T-cell (primary cell): ENCODE results near the gene ARHGAP6. TPM values are rescaled to one million over a fixed set of nuclear protein-coding genes. Genes with fewer than 3 reads are reported as not detected.

Experiments
- ATAC-seq, 4 experiments: fragments of 200-7000 bp in 3 of 4; fragments of 150-1000 bp in 1 of 4; cut with Tn5 transposase; replicated peaks in 1 of 4; 1 replicate in 3 of 4; 2 replicates in 1 of 4; pipeline ENCODE4 v1.10.0; 2021; ENCODE audit warnings: moderate library complexity in 3 of 4, mild to moderate bottlenecking in 2 of 4, moderate number of reproducible peaks in 1 of 4
- CTCF ChIA-PET, 2 donors: fragments of 300-600 bp; sonication (Branson Sonifier 250); formaldehyde crosslinking; loops; one replicate each; lab custom pipeline; 2022; ENCODE audit warnings: antibody characterized with exemption in 2 of 2; lab: Charles Lee
- POLR2A ChIA-PET, 2 donors: fragments of 300-600 bp; sonication (Branson Sonifier 250); formaldehyde crosslinking; loops; one replicate each; lab custom pipeline; 2022; ENCODE audit warnings: antibody characterized with exemption in 2 of 2; lab: Charles Lee
- DNase-seq, 35 experiments: peaks; one replicate each; pipeline versions ENCODE4 v3.0.0 to v3.0.0-alpha.2; 2013 to 2023
- H3K27ac ChIP-seq: one replicate; pipeline ENCODE4 v1.5.1; 2013; ENCODE audit warnings: low read length
- H3K27me3 ChIP-seq, 2 experiments: replicated peaks in 1 of 2; 1 replicate in 1 of 2; 2 replicates in 1 of 2; pipeline versions ENCODE4 v1.6.1 to v1.7.0; 2013; ENCODE audit warnings: low read length in 1 of 2, mixed read lengths in 1 of 2; ENCODE audit not compliant: control insufficient read depth in 2 of 2, insufficient read depth in 2 of 2; ENCODE audit errors: extremely low read depth in 1 of 2
- H3K36me3 ChIP-seq, 2 donors: 1 replicate in 1 of 2; 2 replicates in 1 of 2; pipeline versions ENCODE4 v1.6.1 to v1.7.0; 2013; ENCODE audit warnings: low read length in 1 of 2; ENCODE audit not compliant: control insufficient read depth in 2 of 2, insufficient read depth in 1 of 2; ENCODE audit errors: extremely low read depth in 1 of 2
- H3K4me1 ChIP-seq, 2 experiments: 1 replicate in 1 of 2; 2 replicates in 1 of 2; pipeline versions ENCODE4 v1.6.1 to v1.7.0; 2013; ENCODE audit warnings: low read length in 2 of 2, mixed read lengths in 1 of 2; ENCODE audit not compliant: insufficient read depth in 2 of 2, control insufficient read depth in 1 of 2; ENCODE audit errors: extremely low read depth in 1 of 2
- H3K4me3 ChIP-seq, 2 donors: 1 replicate in 1 of 2; 2 replicates in 1 of 2; pipeline versions ENCODE4 v1.5.1 to v1.7.0; 2013; ENCODE audit warnings: mild to moderate bottlenecking in 2 of 2, low read length in 1 of 2, moderate library complexity in 1 of 2; ENCODE audit not compliant: control insufficient read depth in 1 of 2; ENCODE audit errors: extremely low read depth in 1 of 2
- H3K9me3 ChIP-seq: 2 replicates; pipeline ENCODE4 v1.7.0; 2013
- H3K27ac Mint-ChIP-seq, 2 donors: one replicate each; pipeline ENCODE4 v1.8.0; 2020 to 2021; ENCODE audit warnings: mild to moderate bottlenecking in 2 of 2, mixed read lengths in 2 of 2
- H3K27me3 Mint-ChIP-seq, 2 donors: one replicate each; pipeline ENCODE4 v1.8.0; 2021 to 2022; ENCODE audit warnings: mixed read lengths in 2 of 2
- H3K36me3 Mint-ChIP-seq: one replicate; pipeline ENCODE4 v1.8.0; 2021; ENCODE audit warnings: mixed read lengths
- H3K4me1 Mint-ChIP-seq, 3 donors: one replicate each; pipeline ENCODE4 v1.8.0; 2020 to 2022; ENCODE audit warnings: mixed read lengths in 3 of 3, mild to moderate bottlenecking in 1 of 3
- H3K4me3 Mint-ChIP-seq, 3 donors: one replicate each; pipeline ENCODE4 v1.8.0; 2020 to 2022; ENCODE audit warnings: mild to moderate bottlenecking in 3 of 3, mixed read lengths in 3 of 3, moderate library complexity in 3 of 3
- H3K9me3 Mint-ChIP-seq, 3 donors: one replicate each; pipeline ENCODE4 v1.8.0; 2020 to 2022; ENCODE audit warnings: mixed read lengths in 3 of 3
- WGBS: methylation state at CpG from one replicate; pipeline ENCODE4 v1.1.5; 2013; ENCODE audit warnings: missing lambda C conversion rate; ENCODE audit not compliant: insufficient coverage; 5-methylcytosine and 5-hydroxymethylcytosine counted together
- total RNA-seq, 35 experiments: library from RNA in 6 of 35; stranded (reverse) in 6 of 35; fragments of 120-200 nt in 1 of 35; gene quantifications; one replicate each; pipeline versions ENCODE4 v1.2.1 to v1.2.4 and lab custom pipeline; 2013 to 2026

Gene ARHGAP6
- total RNA-seq, 5 donors from 2014 or later (not counting 1 experiment from before 2014, with no cell fraction given) = 0.09 to 0.13 (median 0.12) TPM; not detected in 2

DNA sequence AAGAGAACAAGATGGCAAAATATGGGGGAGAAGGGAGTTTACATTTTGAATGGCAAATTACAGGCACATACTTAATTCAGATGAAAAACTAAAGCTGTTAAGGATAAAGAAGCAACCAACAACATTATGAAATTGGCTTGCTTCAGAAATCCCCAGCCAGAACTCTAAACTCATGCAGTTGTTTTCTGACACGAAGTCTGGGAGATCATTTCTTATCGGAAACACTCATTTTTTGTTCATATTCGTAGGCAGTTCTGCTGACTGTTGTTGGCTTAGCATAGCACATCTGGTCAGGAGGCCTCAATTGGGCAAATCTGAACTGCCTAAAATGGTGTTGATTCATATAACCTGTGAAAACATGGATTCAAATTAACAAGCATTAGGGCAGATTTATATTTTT is 33.0 kb upstream of the ARHGAP6 start:
- Mint-ChIP-seq H3K27me3 (peaks cover 7 to 24% of the 10 kb centered on the region in 2 donors), H3K27ac (no peak overlapping the region), H3K36me3 (no peaks in the 10 kb centered on the region), H3K4me1 (no peaks in the 10 kb centered on the region), H3K4me3 (no peak overlapping the region), H3K9me3 (no peaks in the 10 kb centered on the region)
- ATAC-seq (no peak), DNase-seq (no peak)
- Histone ChIP-seq H3K27ac (no peak overlapping the region), H3K4me3 (no peak overlapping the region), H3K27me3 (peaks cover 0 to under 1% of the 10 kb centered on the region in 2 experiments), H3K9me3 (no peaks in the 10 kb centered on the region), H3K36me3 (no peaks in the 10 kb centered on the region), H3K4me1 (no peaks in the 10 kb centered on the region)
- 100% methylated on average over 2 of the region's 3 CpGs for WGBS
- POLR2A ChIA-PET = interaction anchor here in 1 of 2 donors (0.6 kb wide), 1 partner anchor 41 kb away, joined by 3 read pairs; no protein-coding TSS in a partner anchor
- CTCF ChIA-PET = no interaction called here

DNA sequence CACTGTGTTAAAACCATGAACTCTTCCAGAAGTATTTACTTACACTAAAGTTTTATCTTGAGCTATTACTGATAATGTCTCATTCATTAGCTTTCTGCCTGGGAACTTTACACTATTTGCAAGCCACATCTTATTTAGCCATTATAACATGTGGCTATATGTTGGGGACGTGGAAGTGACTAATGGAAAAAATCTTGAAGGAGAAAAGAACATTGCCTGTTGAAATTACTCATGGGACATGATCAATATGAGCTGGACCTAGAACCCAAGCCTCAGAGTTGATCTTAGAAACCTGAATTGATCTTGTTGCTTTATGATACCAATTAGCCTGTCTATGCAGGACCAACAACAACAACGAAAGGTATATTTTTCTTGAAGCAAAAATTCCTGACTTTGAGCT is 22.5 kb upstream of the ARHGAP6 start:
- H3K36me3 ChIP-seq = no peaks in the 10 kb centered on the region
- Mint-ChIP-seq H3K27ac (no peak overlapping the region), H3K9me3 (no peaks in the 10 kb centered on the region), H3K4me1 (no peaks in the 10 kb centered on the region), H3K4me3 (no peak overlapping the region), H3K36me3 (no peaks in the 10 kb centered on the region), H3K27me3 (peaks cover 4 to 34% of the 10 kb centered on the region in 2 donors)
- no peaks in the 10 kb centered on the region for H3K9me3 ChIP-seq
- H3K27me3 ChIP-seq = no peaks in the 10 kb centered on the region
- H3K4me1 ChIP-seq = no peaks in the 10 kb centered on the region
- WGBS = no CpG with 5 or more reads among the region's 2 CpGs
- POLR2A ChIA-PET = no interaction called here
- DNase-seq = no peak
- ATAC-seq = no peak
- CTCF ChIA-PET = no interaction called here
- no peak overlapping the region for H3K4me3 ChIP-seq
- H3K27ac ChIP-seq = no peak overlapping the region

- POLR2A ChIA-PET = no interaction called here
- DNase-seq = no peak
- H3K27me3 ChIP-seq = no peaks in the 10 kb centered on the region
- Mint-ChIP-seq H3K9me3 (no peaks in the 10 kb centered on the region), H3K4me1 (no peaks in the 10 kb centered on the region), H3K36me3 (no peaks in the 10 kb centered on the region), H3K27ac (no peak overlapping the region), H3K27me3 (peaks cover 2 to 29% of the 10 kb centered on the region in 2 donors), H3K4me3 (no peak overlapping the region)
- no peak for ATAC-seq
- CTCF ChIA-PET = no interaction called here
- no peaks in the 10 kb centered on the region for H3K36me3 ChIP-seq
- H3K4me3 ChIP-seq = no peak overlapping the region
- WGBS = 60% methylated on average over 1 of the region's 2 CpGs
- no peak overlapping the region for H3K27ac ChIP-seq
- no peaks in the 10 kb centered on the region for H3K9me3 ChIP-seq
- no peaks in the 10 kb centered on the region for H3K4me1 ChIP-seq
Measured at GRCh38 chrX:11687157-11687556, 21.4 kb upstream of the ARHGAP6 start.

DNA sequence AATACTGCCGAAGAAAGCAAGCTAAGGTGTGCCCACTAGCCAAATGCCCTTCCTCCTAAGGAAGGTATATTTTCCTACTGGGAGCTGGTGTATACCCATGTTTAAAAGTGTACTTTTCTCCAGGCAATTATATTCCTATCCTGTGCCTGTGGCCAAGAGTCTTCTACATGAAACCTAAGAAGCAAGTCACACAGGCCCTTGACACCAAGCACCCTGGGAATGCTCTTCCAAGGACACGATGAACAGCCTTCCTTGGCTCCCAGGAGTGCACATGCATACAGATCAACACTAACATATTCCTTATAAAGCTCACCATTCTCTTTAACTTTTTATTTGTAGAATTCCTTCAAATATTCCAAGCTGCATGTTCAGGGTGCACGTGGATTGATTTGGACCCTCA is 17.3 kb upstream of the ARHGAP6 start:
- Histone ChIP-seq H3K36me3 (no peaks in the 10 kb centered on the region), H3K9me3 (no peaks in the 10 kb centered on the region), H3K27me3 (no peaks in the 10 kb centered on the region), H3K4me1 (no peaks in the 10 kb centered on the region), H3K4me3 (no peak overlapping the region), H3K27ac (no peak overlapping the region)
- ATAC-seq (no peak), DNase-seq (no peak)
- CTCF ChIA-PET = no interaction called here
- H3K9me3 Mint-ChIP-seq = no peaks in the 10 kb centered on the region
- H3K36me3 Mint-ChIP-seq = no peaks in the 10 kb centered on the region
- H3K27ac Mint-ChIP-seq = no peak overlapping the region
- POLR2A ChIA-PET = no interaction called here
- peaks cover 4 to 17% of the 10 kb centered on the region in 2 donors for H3K27me3 Mint-ChIP-seq
- no peaks in the 10 kb centered on the region for H3K4me1 Mint-ChIP-seq
- H3K4me3 Mint-ChIP-seq = no peak overlapping the region
- 83% methylated on average over 1 of the region's 3 CpGs for WGBS

- ChIA-PET POLR2A (no interaction called here), CTCF (interaction anchor here in 1 of 2 donors (0.7 kb wide), 1 partner anchor 55 kb away, joined by 4 read pairs; no protein-coding TSS in a partner anchor)
- no peaks in the 10 kb centered on the region for H3K9me3 Mint-ChIP-seq
- Histone ChIP-seq H3K4me1 (no peaks in the 10 kb centered on the region), H3K4me3 (no peak overlapping the region), H3K27me3 (no peaks in the 10 kb centered on the region), H3K9me3 (no peaks in the 10 kb centered on the region), H3K36me3 (no peaks in the 10 kb centered on the region), H3K27ac (no peak overlapping the region)
- H3K27me3 Mint-ChIP-seq = peaks cover 9 to 20% of the 10 kb centered on the region in 2 donors
- DNase-seq = peak in 1 of 35 experiments; percentile 0
- no peak overlapping the region for H3K4me3 Mint-ChIP-seq
- no peak overlapping the region for H3K27ac Mint-ChIP-seq
- ATAC-seq = no peak
- no peaks in the 10 kb centered on the region for H3K36me3 Mint-ChIP-seq
- H3K4me1 Mint-ChIP-seq = no peaks in the 10 kb centered on the region
- no CpG with 5 or more reads among the region's 5 CpGs for WGBS
Measured at GRCh38 chrX:11678158-11678557, 12.4 kb upstream of the ARHGAP6 start.

- WGBS = no CpG with 5 or more reads among the region's 4 CpGs
- no peaks in the 10 kb centered on the region for H3K4me1 Mint-ChIP-seq
- ATAC-seq = no peak
- Histone ChIP-seq H3K27ac (no peak overlapping the region), H3K9me3 (no peaks in the 10 kb centered on the region), H3K27me3 (no peaks in the 10 kb centered on the region), H3K4me3 (no peak overlapping the region), H3K36me3 (no peaks in the 10 kb centered on the region), H3K4me1 (no peaks in the 10 kb centered on the region)
- H3K9me3 Mint-ChIP-seq = no peaks in the 10 kb centered on the region
- H3K4me3 Mint-ChIP-seq = no peak overlapping the region
- no peaks in the 10 kb centered on the region for H3K36me3 Mint-ChIP-seq
- peaks cover 35 to 49% of the 10 kb centered on the region in 2 donors for H3K27me3 Mint-ChIP-seq
- no peak for DNase-seq
- CTCF ChIA-PET = no interaction called here
- H3K27ac Mint-ChIP-seq = no peak overlapping the region
- POLR2A ChIA-PET = no interaction called here
Measured at GRCh38 chrX:11672213-11672612, 6.5 kb upstream of the ARHGAP6 start.

GRCh38 chrX:11670316-11670715 is 4.6 kb upstream of the ARHGAP6 start:
- CTCF ChIA-PET = no interaction called here
- H3K4me1 Mint-ChIP-seq = peaks cover 0 to 5% (median 4%) of the 10 kb centered on the region in 3 donors
- DNase-seq = no peak
- no peak overlapping the region for H3K4me3 ChIP-seq
- no peaks in the 10 kb centered on the region for H3K36me3 Mint-ChIP-seq
- no peaks in the 10 kb centered on the region for H3K4me1 ChIP-seq
- H3K9me3 Mint-ChIP-seq = no peaks in the 10 kb centered on the region
- H3K27me3 ChIP-seq = peaks cover 0 to 10% of the 10 kb centered on the region in 2 experiments
- no peak overlapping the region for H3K4me3 Mint-ChIP-seq
- H3K36me3 ChIP-seq = no peaks in the 10 kb centered on the region
- POLR2A ChIA-PET = no interaction called here
- H3K9me3 ChIP-seq = no peaks in the 10 kb centered on the region
- WGBS = no CpG with 5 or more reads among the region's 1 CpG
- peaks cover 46 to 54% of the 10 kb centered on the region in 2 donors for H3K27me3 Mint-ChIP-seq
- no peak overlapping the region for H3K27ac Mint-ChIP-seq
- H3K27ac ChIP-seq = no peak overlapping the region
- no peak for ATAC-seq
